OCI-LY3 (cell line): ENCODE measurements around the gene HDAC3.

Source experiments
- H2AFZ ChIP-seq: fragments of 200-600, 300-600 bp; shearing (Covaris generic); 2 replicates; pipeline ENCODE4 v1.6.0; 2014; ENCODE audit warnings: antibody characterized with exemption, low read depth, low read length
- H3K27ac ChIP-seq: fragments of 200-600, 300-600 bp; sonication (generic); 2 replicates; pipeline ENCODE4 v1.5.1; 2014; ENCODE audit warnings: mild to moderate bottlenecking, low read length, moderate library complexity, mixed read lengths
- H3K27me3 ChIP-seq: fragments of 200-600, 300-600 bp; sonication (generic); 2 replicates; pipeline ENCODE4 v1.6.1; 2014; ENCODE audit warnings: low read depth, low read length, mixed read lengths
- H3K36me3 ChIP-seq: fragments of 200-600, 300-600 bp; sonication (generic); replicated peaks from 2 replicates; pipeline ENCODE3; 2014; ENCODE audit warnings: low read depth, low read length, mixed read lengths
- H3K4me1 ChIP-seq: fragments of 300-600, 200-600 bp; sonication (generic); 2 replicates; pipeline ENCODE4 v1.6.1; 2014; ENCODE audit warnings: low read length, mixed read lengths
- H3K4me2 ChIP-seq: fragments of 200-600, 300-600 bp; sonication (generic); 2 replicates; pipeline ENCODE4 v1.6.1; 2014; ENCODE audit warnings: low read length, mixed read lengths
- H3K4me3 ChIP-seq: fragments of 300-600, 200-600 bp; sonication (generic); 2 replicates; pipeline ENCODE4 v1.5.1; 2014; ENCODE audit warnings: antibody characterized with exemption, mild to moderate bottlenecking, low read length, moderate library complexity
- H3K79me2 ChIP-seq: fragments of 300-600, 200-600 bp; shearing (Covaris generic); 2 replicates; pipeline ENCODE4 v1.6.1; 2014; ENCODE audit warnings: mild to moderate bottlenecking, low read length, mixed read lengths
- H3K9ac ChIP-seq: fragments of 300-600, 200-600 bp; shearing (Covaris generic); 2 replicates; pipeline ENCODE4 v1.6.0; 2014; ENCODE audit warnings: mild to moderate bottlenecking, low read length, moderate library complexity
- H3K9me3 ChIP-seq: fragments of 200-600, 300-600 bp; shearing (Covaris generic); 2 replicates; pipeline ENCODE4 v1.6.1; 2014; ENCODE audit warnings: low read length, mixed read lengths; ENCODE audit not compliant: insufficient read depth
- H4K20me1 ChIP-seq: fragments of 200-600, 300-600 bp; sonication (generic); 2 replicates; pipeline ENCODE4 v1.6.1; 2016; ENCODE audit warnings: low read length, mixed read lengths; ENCODE audit not compliant: insufficient read depth
- EZH2phosphoT487 ChIP-seq: fragments of 200-600 bp; shearing (Covaris generic); IDR thresholded peaks from 2 replicates; pipeline ENCODE4 v1.6.1; 2018; ENCODE audit warnings: antibody characterized with exemption, mixed run types, low read depth
- TF ChIP-seq, protein P1 (sequence below): fragments of 200-600, 300-600 bp; sonication (generic); IDR thresholded peaks from 2 replicates; pipeline ENCODE4 v1.5.1; 2014; ENCODE audit warnings: antibody characterized with exemption, low read length, low read depth

HDAC3 gene

DNA sequence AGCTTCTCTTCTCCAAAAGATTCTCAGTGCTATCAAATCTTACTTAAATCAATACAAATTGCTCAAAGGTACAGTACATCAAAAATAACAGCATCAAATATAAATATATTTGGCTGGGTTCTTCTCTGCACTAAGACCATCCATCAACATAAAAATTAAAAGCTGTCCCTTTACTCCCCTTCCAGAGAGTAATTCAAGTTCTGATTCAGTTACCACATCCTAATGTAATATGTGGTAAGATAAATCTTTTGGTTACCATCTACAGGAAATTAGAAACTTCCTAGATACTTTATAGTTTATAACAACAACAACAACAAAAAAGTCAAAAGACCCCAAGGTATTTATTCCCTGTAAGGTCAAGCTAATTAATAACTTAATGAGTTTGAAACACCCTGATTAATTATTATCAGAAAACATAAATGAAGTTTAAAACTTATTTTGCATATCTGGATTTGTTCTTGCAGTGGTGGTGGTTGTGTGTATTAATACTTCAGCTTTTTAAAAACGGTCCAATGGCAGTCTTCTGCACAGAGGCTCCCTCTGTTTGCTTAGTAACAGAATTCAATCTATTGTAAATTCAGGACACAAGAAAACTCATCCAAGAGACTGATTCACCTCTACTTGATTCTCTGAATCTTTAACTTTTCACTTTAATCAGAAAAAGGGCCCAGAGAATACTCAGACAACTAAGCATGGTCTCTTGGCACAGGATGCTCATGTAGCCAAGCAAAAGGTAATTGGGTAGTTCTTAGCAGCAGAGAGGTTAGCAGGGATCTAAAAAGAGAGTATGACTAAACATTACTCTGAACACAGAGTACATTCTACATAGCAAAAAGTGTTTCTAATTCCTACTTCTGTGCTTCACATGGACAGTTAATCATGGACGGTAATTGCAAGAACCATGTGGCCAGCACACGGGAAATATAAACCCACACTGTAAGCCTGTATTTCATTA lies 38.0 kb downstream of the HDAC3 start:
- Histone ChIP-seq H3K36me3 (no peaks in the 10 kb centered on the region), H4K20me1 (peaks cover 13% of the 10 kb centered on the region), H3K79me2 (peaks cover 52% of the 10 kb centered on the region)

GRCh38 chr5:141597814-141598213 lies 38.8 kb downstream of the HDAC3 start:
- Histone ChIP-seq H3K9ac (no peak overlapping the region), H3K4me2 (no peak overlapping the region), H3K79me2 (peaks cover 49% of the 10 kb centered on the region), H4K20me1 (peaks cover 12% of the 10 kb centered on the region), H3K27me3 (no peaks in the 10 kb centered on the region), H3K27ac (no peak overlapping the region), H2AFZ (no peak overlapping the region), H3K4me3 (no peak overlapping the region), H3K4me1 (peaks cover 16% of the 10 kb centered on the region), H3K36me3 (no peaks in the 10 kb centered on the region), H3K9me3 (no peaks in the 10 kb centered on the region)
- TF ChIP-seq EZH2phosphoT487: no peak
- TF ChIP-seq, protein P1, sequence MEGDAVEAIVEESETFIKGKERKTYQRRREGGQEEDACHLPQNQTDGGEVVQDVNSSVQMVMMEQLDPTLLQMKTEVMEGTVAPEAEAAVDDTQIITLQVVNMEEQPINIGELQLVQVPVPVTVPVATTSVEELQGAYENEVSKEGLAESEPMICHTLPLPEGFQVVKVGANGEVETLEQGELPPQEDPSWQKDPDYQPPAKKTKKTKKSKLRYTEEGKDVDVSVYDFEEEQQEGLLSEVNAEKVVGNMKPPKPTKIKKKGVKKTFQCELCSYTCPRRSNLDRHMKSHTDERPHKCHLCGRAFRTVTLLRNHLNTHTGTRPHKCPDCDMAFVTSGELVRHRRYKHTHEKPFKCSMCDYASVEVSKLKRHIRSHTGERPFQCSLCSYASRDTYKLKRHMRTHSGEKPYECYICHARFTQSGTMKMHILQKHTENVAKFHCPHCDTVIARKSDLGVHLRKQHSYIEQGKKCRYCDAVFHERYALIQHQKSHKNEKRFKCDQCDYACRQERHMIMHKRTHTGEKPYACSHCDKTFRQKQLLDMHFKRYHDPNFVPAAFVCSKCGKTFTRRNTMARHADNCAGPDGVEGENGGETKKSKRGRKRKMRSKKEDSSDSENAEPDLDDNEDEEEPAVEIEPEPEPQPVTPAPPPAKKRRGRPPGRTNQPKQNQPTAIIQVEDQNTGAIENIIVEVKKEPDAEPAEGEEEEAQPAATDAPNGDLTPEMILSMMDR: no peak

More for the DNA sequence above, 38.0 kb downstream of the HDAC3 start:
- H3K4me2 ChIP-seq: no peak overlapping the region
- no peak overlapping the region for H2AFZ ChIP-seq
- H3K4me3 ChIP-seq: no peak overlapping the region
- no peak overlapping the region for H3K9ac ChIP-seq
- H3K27me3 ChIP-seq: no peaks in the 10 kb centered on the region
- H3K27ac ChIP-seq: no peak overlapping the region
- no peaks in the 10 kb centered on the region for H3K9me3 ChIP-seq
- TF ChIP-seq EZH2phosphoT487: no peak
- TF ChIP-seq, protein P1: no peak
- H3K4me1 ChIP-seq: peaks cover 16% of the 10 kb centered on the region

DNA sequence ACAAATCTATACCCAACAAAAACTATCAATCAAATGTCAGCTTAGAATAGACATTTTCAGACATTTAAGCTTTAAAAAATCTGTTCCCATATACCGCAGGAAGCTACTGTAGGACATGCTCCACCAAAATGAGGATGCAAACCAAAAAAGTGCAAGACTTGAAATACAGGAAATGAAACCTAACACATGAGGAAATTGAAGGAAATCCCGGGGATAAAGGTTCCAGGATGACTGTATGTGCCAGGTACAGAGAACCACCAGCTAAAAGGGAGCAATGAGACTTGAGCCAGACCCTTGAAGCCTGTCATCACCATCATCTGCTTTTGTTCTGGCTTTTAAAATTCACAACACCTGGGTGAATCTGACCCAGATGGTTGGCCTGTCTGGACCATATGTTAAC lies 39.3 kb downstream of the HDAC3 start:
- no peak overlapping the region for H3K27ac ChIP-seq
- H3K79me2 ChIP-seq: peaks cover 45% of the 10 kb centered on the region
- H3K4me2 ChIP-seq: no peak overlapping the region
- H3K4me1 ChIP-seq: peaks cover 16% of the 10 kb centered on the region
- no peak overlapping the region for H3K9ac ChIP-seq
- no peaks in the 10 kb centered on the region for H3K27me3 ChIP-seq
- no peak for TF ChIP-seq EZH2phosphoT487
- TF ChIP-seq, protein P1: no peak
- peaks cover 10% of the 10 kb centered on the region for H4K20me1 ChIP-seq
- no peaks in the 10 kb centered on the region for H3K36me3 ChIP-seq
- no peak overlapping the region for H3K4me3 ChIP-seq
- H3K9me3 ChIP-seq: no peaks in the 10 kb centered on the region
- H2AFZ ChIP-seq: no peak overlapping the region

DNA sequence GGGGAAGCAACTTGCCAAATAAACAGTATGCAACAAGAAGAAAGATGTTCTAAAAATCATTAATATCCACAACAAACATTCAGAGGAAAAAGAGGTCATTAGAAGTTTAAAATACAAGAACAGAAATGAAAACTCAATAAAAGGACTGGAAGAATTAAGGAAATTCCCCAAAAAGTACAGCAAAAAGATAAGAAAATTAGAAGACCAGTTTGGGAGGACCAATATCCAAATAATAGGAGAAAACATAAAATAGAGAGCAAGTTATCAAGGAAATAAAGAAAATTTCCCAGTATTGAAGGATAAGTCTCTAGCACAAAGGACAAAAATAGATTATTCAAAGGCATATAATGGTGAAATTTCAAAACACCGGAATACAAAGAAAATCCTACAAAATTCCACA lies 39.8 kb downstream of the HDAC3 start:
- no peaks in the 10 kb centered on the region for H3K36me3 ChIP-seq
- peaks cover 10% of the 10 kb centered on the region for H4K20me1 ChIP-seq
- H3K4me3 ChIP-seq: no peak overlapping the region
- no peak overlapping the region for H3K4me2 ChIP-seq
- H3K27ac ChIP-seq: no peak overlapping the region
- H3K9ac ChIP-seq: no peak overlapping the region
- no peaks in the 10 kb centered on the region for H3K27me3 ChIP-seq
- no peaks in the 10 kb centered on the region for H3K9me3 ChIP-seq
- H3K4me1 ChIP-seq: peaks cover 20% of the 10 kb centered on the region
- TF ChIP-seq, protein P1: no peak
- TF ChIP-seq EZH2phosphoT487: no peak
- H2AFZ ChIP-seq: no peak overlapping the region
- H3K79me2 ChIP-seq: peaks cover 40% of the 10 kb centered on the region
